ENCODE data around the gene PINLYP. TPM values are rescaled to one million over a fixed set of nuclear protein-coding genes. Genes with fewer than 3 reads are reported as not detected.

PINLYP gene
- total RNA-seq, 1 experiment from 2014 or later: 11.9 TPM

GRCh38 chr19:43532571-43532961 is 43.0 kb upstream of the PINLYP start:
- Histone ChIP-seq H3K79me2 (ENCODE audit: insufficient read depth, low read length) (no peaks in the 10 kb centered on the region), H3K4ac (ENCODE audit: low read depth, low read length) (no peak overlapping the region), H2BK5ac (ENCODE audit: insufficient read length, low read length) (no peak overlapping the region), H2BK20ac (ENCODE audit: low read depth, low read length, poor library complexity, severe bottlenecking) (no peak overlapping the region), H3K4me1 (ENCODE audit: insufficient read depth, low read length) (no peaks in the 10 kb centered on the region), H2BK12ac (ENCODE audit: insufficient read length, low read depth, low read length) (no peak overlapping the region), H3K4me2 (ENCODE audit: insufficient read depth, insufficient read length, low read length) (peak overlapping the region; percentile 56), H3K18ac (ENCODE audit: insufficient read length, low read depth, low read length) (no peak overlapping the region), H3K23me2 (ENCODE audit: insufficient read length, low read depth, low read length, poor library complexity, severe bottlenecking) (peaks cover 5% of the 10 kb centered on the region), H4K5ac (ENCODE audit: insufficient read length, low read depth, low read length) (no peak overlapping the region), H3K27me3 (ENCODE audit: insufficient read depth, low read length) (no peaks in the 10 kb centered on the region), H3K79me1 (ENCODE audit: insufficient read depth, low read depth, low read length, poor library complexity, severe bottlenecking) (no peaks in the 10 kb centered on the region), H3K14ac (ENCODE audit: insufficient read depth, low read length) (no peak overlapping the region), H3K9me3 (ENCODE audit: control insufficient read depth, low read depth, low read length) (no peaks in the 10 kb centered on the region), H3K23ac (ENCODE audit: insufficient read length, low read depth, low read length) (no peak overlapping the region), H2BK15ac (ENCODE audit: low read depth, low read length) (no peak overlapping the region), H4K20me1 (ENCODE audit: control insufficient read depth, insufficient read depth, insufficient read length) (no peaks in the 10 kb centered on the region), H4K91ac (ENCODE audit: insufficient read length, low read depth, low read length) (no peak overlapping the region), H4K8ac (replicated peaks; ENCODE audit: insufficient read length, low read depth, low read length) (no peak overlapping the region), H2AFZ (ENCODE audit: low read length) (no peak overlapping the region), H3K27ac (ENCODE audit: insufficient read length, low read depth, low read length) (no peak overlapping the region), H2AK5ac (ENCODE audit: insufficient read length, low read length) (no peak overlapping the region), H3K9ac (ENCODE audit: extremely low read depth, insufficient read length, low read length) (no peak overlapping the region), H2BK120ac (ENCODE audit: low read depth, low read length, poor library complexity, severe bottlenecking) (no peak overlapping the region), H3T11ph (ENCODE audit: low read length) (no peak overlapping the region), H3K56ac (ENCODE audit: insufficient read length, low read depth, low read length) (no peak overlapping the region)
- Mint-ChIP-seq H3K4me3 (peak overlapping the region; percentile 70 to 97), H3K4me1 (peaks cover 15 to 19% of the 10 kb centered on the region in 2 experiments), H3K9me3 (no peaks in the 10 kb centered on the region), H3K27me3 (ENCODE audit: low read depth) (peaks cover 21% of the 10 kb centered on the region), H3K36me3 (ENCODE audit: insufficient read depth in 1 of 3, low read depth in 3 of 3) (peaks cover 3 to 11% (median 5%) of the 10 kb centered on the region in 3 experiments; a peak in 5 of 7 replicates), H3K27ac (peak overlapping the region in 2 of 3 experiments; percentile 93 to 96; a peak in 3 of 7 replicates)
- no peak for TF ChIP-seq CTCF (conservative IDR thresholded peaks at IDR 0.05)
- no CpG with 5 or more reads among the region's 16 CpGs for WGBS (ENCODE audit: extremely low coverage, insufficient read length, low lambda C conversion rate)
- peak; percentile 48 for DNase-seq

Measured in H9 (cell line).